ENCODE measurements around the gene FBXL14. TPM values are rescaled to one million over a fixed set of nuclear protein-coding genes. Genes with fewer than 3 reads are reported as not detected.

The FBXL14 gene
- total and polyA plus RNA-seq, 7 donors: 7.5 to 26.4 (median 12.2) TPM

DNA sequence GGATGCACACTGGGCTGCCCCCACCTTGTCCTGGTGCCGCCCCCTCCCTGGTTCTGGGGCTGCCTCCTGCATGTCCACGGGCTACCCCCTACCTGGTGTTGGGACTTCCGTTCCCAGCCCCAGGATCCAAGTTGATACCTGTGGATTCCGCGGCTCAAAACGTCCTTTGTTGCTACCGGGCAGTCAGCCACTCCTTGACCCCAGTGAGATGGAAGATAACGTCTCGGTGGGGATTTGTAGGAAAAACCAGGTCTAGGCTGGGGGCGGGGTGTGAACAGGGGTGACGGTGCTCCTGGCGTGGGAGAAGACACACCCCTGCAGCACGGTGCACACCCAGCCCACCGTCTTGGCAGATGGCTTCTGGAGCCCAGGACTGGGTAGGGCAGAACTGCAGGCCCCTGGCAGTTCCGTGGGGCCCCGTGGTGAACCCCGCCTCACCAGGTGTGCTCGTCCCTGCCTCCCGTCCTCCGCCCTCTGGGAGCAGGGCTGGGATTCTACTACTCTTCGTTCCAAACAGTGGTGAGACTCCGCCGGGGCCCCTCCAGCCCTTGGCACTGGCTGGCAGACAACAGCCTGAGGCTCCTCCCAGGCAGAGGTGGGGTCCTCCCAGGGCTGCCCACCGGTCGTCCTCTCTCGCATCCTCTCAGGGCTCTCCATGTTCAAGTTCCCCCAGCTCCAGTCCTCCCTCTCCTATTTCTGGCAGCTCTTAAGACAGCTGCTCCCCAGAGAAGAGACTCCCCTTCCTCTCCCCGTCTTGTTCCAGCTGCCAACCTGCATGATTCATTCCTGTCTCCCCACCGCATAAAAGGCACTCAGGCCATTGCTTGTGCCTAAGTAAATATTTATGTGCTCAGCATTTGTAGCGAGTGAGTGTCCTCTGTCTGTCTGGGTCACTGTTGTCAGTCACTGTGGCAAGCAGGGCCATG, 75.5 kb downstream of the FBXL14 start:
- Histone ChIP-seq H3K4me3 (no peak overlapping the region), H3K4me1 (peaks cover 0 to 12% (median 10%) of the 10 kb centered on the region in 4 donors), H3K36me3 (no peaks in the 10 kb centered on the region), H3K9me3 (no peaks in the 10 kb centered on the region), H3K27me3 (peaks cover 0 to 7% (median 0%) of the 10 kb centered on the region in 3 donors), H3K27ac (no peak overlapping the region)
- WGBS, 2 donors: 21 to 56% methylated on average over 29 of the region's 29 CpGs
- TF ChIP-seq EP300 (IDR thresholded peaks at IDR 0.05): no peak
- TF ChIP-seq, protein P1, sequence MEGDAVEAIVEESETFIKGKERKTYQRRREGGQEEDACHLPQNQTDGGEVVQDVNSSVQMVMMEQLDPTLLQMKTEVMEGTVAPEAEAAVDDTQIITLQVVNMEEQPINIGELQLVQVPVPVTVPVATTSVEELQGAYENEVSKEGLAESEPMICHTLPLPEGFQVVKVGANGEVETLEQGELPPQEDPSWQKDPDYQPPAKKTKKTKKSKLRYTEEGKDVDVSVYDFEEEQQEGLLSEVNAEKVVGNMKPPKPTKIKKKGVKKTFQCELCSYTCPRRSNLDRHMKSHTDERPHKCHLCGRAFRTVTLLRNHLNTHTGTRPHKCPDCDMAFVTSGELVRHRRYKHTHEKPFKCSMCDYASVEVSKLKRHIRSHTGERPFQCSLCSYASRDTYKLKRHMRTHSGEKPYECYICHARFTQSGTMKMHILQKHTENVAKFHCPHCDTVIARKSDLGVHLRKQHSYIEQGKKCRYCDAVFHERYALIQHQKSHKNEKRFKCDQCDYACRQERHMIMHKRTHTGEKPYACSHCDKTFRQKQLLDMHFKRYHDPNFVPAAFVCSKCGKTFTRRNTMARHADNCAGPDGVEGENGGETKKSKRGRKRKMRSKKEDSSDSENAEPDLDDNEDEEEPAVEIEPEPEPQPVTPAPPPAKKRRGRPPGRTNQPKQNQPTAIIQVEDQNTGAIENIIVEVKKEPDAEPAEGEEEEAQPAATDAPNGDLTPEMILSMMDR (IDR thresholded peaks at IDR 0.05): no peak
- no peak for TF ChIP-seq POLR2AphosphoS5 (IDR thresholded peaks at IDR 0.05)
- DNase-seq: no peak
- intact Hi-C loops (cut with DNase I): no loop called here

DNA sequence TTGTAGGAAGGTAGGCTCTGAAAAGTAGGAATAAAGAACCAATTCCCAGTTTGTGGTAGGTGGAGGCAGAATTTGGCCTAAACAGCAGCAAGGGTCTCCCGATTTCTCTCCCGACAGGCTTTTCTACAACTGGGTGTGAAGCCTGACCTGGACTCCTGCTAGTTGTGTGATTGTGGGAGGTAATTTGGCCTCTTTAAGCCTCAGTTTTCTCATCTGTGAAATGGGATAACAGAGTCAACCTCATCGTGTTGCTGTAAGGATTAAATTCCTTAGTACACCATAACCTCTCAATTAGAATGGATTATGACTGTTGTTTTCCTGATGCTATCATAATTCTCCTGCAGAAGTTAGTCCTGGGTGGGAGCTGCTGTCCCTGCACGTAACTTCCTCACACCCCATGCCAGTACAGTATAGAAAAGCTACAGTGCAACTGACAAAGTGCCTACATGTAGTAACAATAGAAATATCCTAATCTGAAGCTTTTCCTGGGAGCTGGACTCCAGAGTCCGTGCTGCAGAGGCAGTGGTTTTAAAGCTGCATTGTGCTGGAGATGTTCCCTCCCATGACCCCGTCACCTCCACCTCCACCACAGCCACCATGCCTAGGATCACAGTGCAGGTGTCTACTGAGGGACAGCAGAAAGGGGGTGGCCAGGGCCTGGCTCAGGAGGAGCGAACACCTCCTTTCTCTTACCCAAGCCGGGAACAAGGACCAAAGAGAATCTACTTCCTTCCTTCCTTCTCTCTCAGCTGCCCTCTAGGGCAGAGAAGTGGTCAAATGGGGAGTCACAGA, 76.5 kb downstream of the FBXL14 start:
- no peak for DNase-seq
- peaks cover 0 to 7% (median 0%) of the 10 kb centered on the region in 3 donors for H3K27me3 ChIP-seq
- WGBS, 2 donors: 83 to 89% methylated on average over 8 of the region's 8 CpGs
- H3K4me3 ChIP-seq: no peak overlapping the region
- no peak overlapping the region for H3K27ac ChIP-seq
- no peaks in the 10 kb centered on the region for H3K9me3 ChIP-seq
- intact Hi-C loops (cut with DNase I): no loop called here
- TF ChIP-seq POLR2AphosphoS5 (IDR thresholded peaks at IDR 0.05): no peak
- no peak for TF ChIP-seq EP300 (IDR thresholded peaks at IDR 0.05)
- TF ChIP-seq POLR2A (IDR thresholded peaks at IDR 0.05): no peak
- TF ChIP-seq, protein P1 (IDR thresholded peaks at IDR 0.05): no peak
- H3K36me3 ChIP-seq: no peaks in the 10 kb centered on the region
- peaks cover 0 to 12% (median 10%) of the 10 kb centered on the region in 4 donors for H3K4me1 ChIP-seq

DNA sequence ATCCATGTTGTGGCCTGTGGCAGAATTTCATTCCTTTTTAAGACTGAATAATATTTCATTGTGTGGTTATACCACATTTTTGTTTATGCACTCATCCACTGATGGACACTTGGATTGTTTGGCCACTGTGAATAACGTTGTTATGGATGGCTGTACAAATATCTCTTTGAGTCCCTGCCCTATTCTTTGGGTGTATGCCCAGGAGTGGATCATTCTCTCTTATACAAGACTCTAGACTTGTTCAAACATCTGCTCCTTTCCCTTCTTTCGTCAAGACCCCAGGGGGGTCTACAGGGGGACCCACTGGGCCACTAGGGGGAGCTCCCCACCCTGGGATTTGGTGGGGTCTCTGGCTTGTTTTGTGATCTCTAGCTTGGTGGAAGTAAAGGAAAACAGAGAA, 77.4 kb downstream of the FBXL14 start:
- no peaks in the 10 kb centered on the region for H3K9me3 ChIP-seq
- TF ChIP-seq, protein P1 (IDR thresholded peaks at IDR 0.05): no peak
- TF ChIP-seq POLR2A (IDR thresholded peaks at IDR 0.05) (no peak), EP300 (IDR thresholded peaks at IDR 0.05) (no peak), POLR2AphosphoS5 (IDR thresholded peaks at IDR 0.05) (no peak)
- H3K27ac ChIP-seq: no peak overlapping the region
- no peak overlapping the region for H3K4me3 ChIP-seq
- H3K36me3 ChIP-seq: no peaks in the 10 kb centered on the region
- no peak for DNase-seq
- peaks cover 0 to 7% (median 0%) of the 10 kb centered on the region in 3 donors for H3K27me3 ChIP-seq
- H3K4me1 ChIP-seq: peaks cover 0 to 12% (median 10%) of the 10 kb centered on the region in 4 donors
- intact Hi-C loops (cut with DNase I): no loop called here
- WGBS, 2 donors: 19 to 32% methylated on average over 2 of the region's 2 CpGs

Other genes with a start within 250 kb of the FBXL14 start
- 10 to 100 TPM in 3 of 4 donors, 1 to 10 TPM in 1; 8.4 to 72.3 (median 22.1) TPM for gene WNT5B, start 34.6 kb upstream of the FBXL14 start, total RNA-seq
- gene WNT5B, start 34.6 kb upstream of the FBXL14 start, polyA plus RNA-seq: 1 to 10 TPM in 2 of 3 donors, under 1 TPM in 1; 0.69 to 3.5 (median 1.8) TPM
- 10 to 100 TPM; 25.2 to 29.6 (median 27.9) TPM for gene ADIPOR2, start 96.5 kb upstream of the FBXL14 start, total RNA-seq
- gene ADIPOR2, start 96.5 kb upstream of the FBXL14 start, polyA plus RNA-seq: 10 to 100 TPM; 34.2 to 65.9 (median 41.6) TPM
- gene LRTM2, start 226.0 kb upstream of the FBXL14 start, total RNA-seq: under 1 TPM in 1 of 4 donors, not detected in 3; 0.41 TPM
- gene LRTM2, start 226.0 kb upstream of the FBXL14 start, polyA plus RNA-seq: under 1 TPM in 1 of 3 donors, not detected in 2; 0.09 TPM